ENCODE measurements around the gene PLXND1. TPM values are rescaled to one million over a fixed set of nuclear protein-coding genes. Genes with fewer than 3 reads are reported as not detected.

PLXND1 gene
- polyA plus RNA-seq, 4 donors, result 3.4 to 54.7 (median 19.4) TPM

- Histone ChIP-seq H3K4me1 (ENCODE audit: control insufficient read depth in 3 of 3, insufficient read depth in 2 of 3, low read depth in 1 of 3, low read length in 2 of 3) (peaks cover 0 to 10% (median 0%) of the 10 kb centered on the region in 3 donors), H3K27me3 (ENCODE audit: control insufficient read depth in 3 of 3, insufficient read depth in 3 of 3, low read length in 3 of 3) (no peaks in the 10 kb centered on the region), H3K27ac (ENCODE audit: low read depth in 1 of 3, low read length in 2 of 3) (no peak overlapping the region), H3K36me3 (ENCODE audit: control insufficient read depth in 3 of 3, insufficient read depth in 2 of 3, low read depth in 1 of 3, low read length in 3 of 3) (peaks cover 0 to 59% (median 0%) of the 10 kb centered on the region in 3 donors), H3K9me3 (ENCODE audit: control insufficient read depth in 2 of 2, insufficient read depth in 1 of 2, low read depth in 1 of 2, low read length in 1 of 2) (no peaks in the 10 kb centered on the region), H3K4me3 (ENCODE audit: low read depth in 1 of 3, low read length in 3 of 3) (no peak overlapping the region)
- 91 to 97% (median 92%) methylated on average over 7 of the region's 7 CpGs for WGBS, 3 donors
- FAIRE-seq, result no peak
- no peak for DNase-seq
Observed at GRCh38 chr3:129565902-129566301, 40.6 kb downstream of the PLXND1 start.

- WGBS, 3 donors, result 90 to 92% (median 91%) methylated on average over 21 of the region's 21 CpGs
- Histone ChIP-seq H3K27ac (ENCODE audit: low read depth in 1 of 3, low read length in 2 of 3) (no peak overlapping the region), H3K9me3 (ENCODE audit: control insufficient read depth in 2 of 2, insufficient read depth in 1 of 2, low read depth in 1 of 2, low read length in 1 of 2) (no peaks in the 10 kb centered on the region), H3K36me3 (ENCODE audit: control insufficient read depth in 3 of 3, insufficient read depth in 2 of 3, low read depth in 1 of 3, low read length in 3 of 3) (peaks cover 0 to 56% (median 0%) of the 10 kb centered on the region in 3 donors), H3K4me1 (ENCODE audit: control insufficient read depth in 3 of 3, insufficient read depth in 2 of 3, low read depth in 1 of 3, low read length in 2 of 3) (peaks cover 0 to 18% (median 0%) of the 10 kb centered on the region in 3 donors), H3K4me3 (ENCODE audit: low read depth in 1 of 3, low read length in 3 of 3) (no peak overlapping the region), H3K27me3 (ENCODE audit: control insufficient read depth in 3 of 3, insufficient read depth in 3 of 3, low read length in 3 of 3) (no peaks in the 10 kb centered on the region)
- no peak for DNase-seq
- FAIRE-seq, result no peak
Observed at GRCh38 chr3:129564981-129565644, 41.4 kb downstream of the PLXND1 start.

DNA sequence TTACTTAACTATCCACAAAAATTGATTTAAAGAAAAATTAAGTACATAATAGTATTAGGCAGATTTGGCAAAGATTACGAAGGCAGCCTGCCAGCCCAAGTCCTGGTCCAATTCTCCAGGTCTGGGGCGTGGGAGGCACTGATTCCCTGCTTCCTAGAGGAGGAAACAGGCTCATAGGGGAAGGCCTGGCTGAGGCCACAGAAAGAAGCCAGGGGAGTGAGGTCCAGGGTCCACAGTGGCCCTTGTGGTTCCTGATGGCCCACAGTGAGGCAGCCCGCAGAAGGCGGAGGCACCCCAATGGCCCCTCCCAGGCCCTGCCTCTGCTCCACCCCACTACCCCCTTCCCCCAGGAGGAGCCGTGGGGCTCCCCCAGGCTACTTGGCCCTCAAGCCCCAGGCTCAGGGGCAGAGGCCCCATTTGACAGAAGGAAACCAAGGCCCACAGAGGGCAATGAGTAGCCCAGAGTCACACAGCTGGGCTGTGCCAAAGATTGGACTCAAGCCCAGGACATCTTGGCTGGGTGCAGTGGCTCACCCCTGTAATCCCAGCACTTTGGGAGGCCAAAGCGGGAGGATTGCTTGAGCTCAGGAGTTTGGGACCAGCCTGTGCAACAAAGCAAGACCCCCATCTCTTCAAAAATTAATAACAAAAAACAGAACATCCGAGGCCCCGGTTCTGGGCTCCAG is 42.5 kb downstream of the PLXND1 start:
- Histone ChIP-seq H3K4me3 (ENCODE audit: low read depth in 1 of 3, low read length in 3 of 3) (no peak overlapping the region), H3K27ac (ENCODE audit: low read depth in 1 of 3, low read length in 2 of 3) (no peak overlapping the region), H3K4me1 (ENCODE audit: control insufficient read depth in 3 of 3, insufficient read depth in 2 of 3, low read depth in 1 of 3, low read length in 2 of 3) (peaks cover 0 to 20% (median 0%) of the 10 kb centered on the region in 3 donors), H3K27me3 (ENCODE audit: control insufficient read depth in 3 of 3, insufficient read depth in 3 of 3, low read length in 3 of 3) (no peaks in the 10 kb centered on the region), H3K36me3 (ENCODE audit: control insufficient read depth in 3 of 3, insufficient read depth in 2 of 3, low read depth in 1 of 3, low read length in 3 of 3) (peaks cover 0 to 60% (median 0%) of the 10 kb centered on the region in 3 donors), H3K9me3 (ENCODE audit: control insufficient read depth in 2 of 2, insufficient read depth in 1 of 2, low read depth in 1 of 2, low read length in 1 of 2) (no peaks in the 10 kb centered on the region)
- no peak for FAIRE-seq
- 69 to 86% (median 82%) methylated on average over 8 of the region's 8 CpGs for WGBS, 3 donors
- peak in 1 of 2 donors; percentile 33 for DNase-seq

- Histone ChIP-seq H3K36me3 (ENCODE audit: control insufficient read depth in 3 of 3, insufficient read depth in 2 of 3, low read depth in 1 of 3, low read length in 3 of 3) (peaks cover 0 to 67% (median 0%) of the 10 kb centered on the region in 3 donors), H3K9me3 (ENCODE audit: control insufficient read depth in 2 of 2, insufficient read depth in 1 of 2, low read depth in 1 of 2, low read length in 1 of 2) (no peaks in the 10 kb centered on the region), H3K27ac (ENCODE audit: low read depth in 1 of 3, low read length in 2 of 3) (no peak overlapping the region), H3K27me3 (ENCODE audit: control insufficient read depth in 3 of 3, insufficient read depth in 3 of 3, low read length in 3 of 3) (no peaks in the 10 kb centered on the region), H3K4me1 (ENCODE audit: control insufficient read depth in 3 of 3, insufficient read depth in 2 of 3, low read depth in 1 of 3, low read length in 2 of 3) (peaks cover 0 to 27% (median 0%) of the 10 kb centered on the region in 3 donors), H3K4me3 (ENCODE audit: low read depth in 1 of 3, low read length in 3 of 3) (no peak overlapping the region)
- 89 to 92% (median 91%) methylated on average over 12 of the region's 12 CpGs for WGBS, 3 donors
- DNase-seq (no peak), FAIRE-seq (no peak)
Observed at GRCh38 chr3:129563332-129563731, 43.1 kb downstream of the PLXND1 start.

DNA sequence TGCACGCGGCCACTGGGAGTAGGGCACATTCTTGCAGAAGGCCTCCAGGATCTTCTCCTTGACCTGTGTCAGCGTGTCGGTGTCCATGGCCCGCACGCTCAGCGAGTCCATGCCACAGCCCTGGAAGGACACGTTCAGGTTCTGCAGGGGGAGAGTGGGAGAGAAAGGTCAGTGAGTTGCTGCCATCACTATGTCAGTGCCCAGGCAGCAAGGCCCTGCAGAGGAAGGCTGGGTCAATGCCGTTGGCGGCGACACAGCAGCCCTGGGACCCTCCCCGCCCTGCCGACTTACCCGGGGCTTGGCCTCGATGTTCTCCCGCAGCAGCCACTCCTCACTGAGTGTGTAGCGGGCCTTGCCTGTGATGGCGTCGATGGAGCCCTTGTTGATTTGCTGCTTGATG is 43.7 kb downstream of the PLXND1 start:
- no peak overlapping the region for H3K4me3 ChIP-seq (ENCODE audit: low read depth in 1 of 3, low read length in 3 of 3)
- no peak for DNase-seq
- no peaks in the 10 kb centered on the region for H3K9me3 ChIP-seq (ENCODE audit: control insufficient read depth in 2 of 2, insufficient read depth in 1 of 2, low read depth in 1 of 2, low read length in 1 of 2)
- FAIRE-seq, result no peak
- no peaks in the 10 kb centered on the region for H3K27me3 ChIP-seq (ENCODE audit: control insufficient read depth in 3 of 3, insufficient read depth in 3 of 3, low read length in 3 of 3)
- peaks cover 0 to 27% (median 0%) of the 10 kb centered on the region in 3 donors for H3K4me1 ChIP-seq (ENCODE audit: control insufficient read depth in 3 of 3, insufficient read depth in 2 of 3, low read depth in 1 of 3, low read length in 2 of 3)
- peaks cover 0 to 72% (median 0%) of the 10 kb centered on the region in 3 donors for H3K36me3 ChIP-seq (ENCODE audit: control insufficient read depth in 3 of 3, insufficient read depth in 2 of 3, low read depth in 1 of 3, low read length in 3 of 3)
- H3K27ac ChIP-seq (ENCODE audit: low read depth in 1 of 3, low read length in 2 of 3), result no peak overlapping the region
- WGBS, 3 donors, result 85 to 92% (median 88%) methylated on average over 16 to 19 of the region's 19 CpGs

- peak overlapping the region in 2 of 3 donors; percentile 28 to 84 for H3K27ac ChIP-seq (ENCODE audit: low read depth in 1 of 3, low read length in 2 of 3)
- no peak for DNase-seq
Observed at GRCh38 chr3:129561619-129562248, 44.7 kb downstream of the PLXND1 start.

GRCh38 chr3:129560911-129561594 is 45.4 kb downstream of the PLXND1 start:
- H3K4me3 ChIP-seq (ENCODE audit: low read depth in 1 of 3, low read length in 3 of 3), result no peak overlapping the region
- H3K4me1 ChIP-seq (ENCODE audit: control insufficient read depth in 3 of 3, insufficient read depth in 2 of 3, low read depth in 1 of 3, low read length in 2 of 3), result peaks cover 0 to 27% (median 0%) of the 10 kb centered on the region in 3 donors
- DNase-seq (peak in 1 of 2 donors; percentile 55), FAIRE-seq (no peak)
- peak overlapping the region in 2 of 3 donors; percentile 36 to 84 for H3K27ac ChIP-seq (ENCODE audit: low read depth in 1 of 3, low read length in 2 of 3)
- 42 to 55% (median 52%) methylated on average over 15 to 18 of the region's 18 CpGs for WGBS, 3 donors
- H3K9me3 ChIP-seq (ENCODE audit: control insufficient read depth in 2 of 2, insufficient read depth in 1 of 2, low read depth in 1 of 2, low read length in 1 of 2), result no peaks in the 10 kb centered on the region
- peaks cover 0 to 73% (median 0%) of the 10 kb centered on the region in 3 donors for H3K36me3 ChIP-seq (ENCODE audit: control insufficient read depth in 3 of 3, insufficient read depth in 2 of 3, low read depth in 1 of 3, low read length in 3 of 3)
- no peaks in the 10 kb centered on the region for H3K27me3 ChIP-seq (ENCODE audit: control insufficient read depth in 3 of 3, insufficient read depth in 3 of 3, low read length in 3 of 3)

More at GRCh38 chr3:129561619-129562248, 44.7 kb downstream of the PLXND1 start:
- WGBS, 3 donors, result 80 to 96% (median 92%) methylated on average over 18 of the region's 18 CpGs
- no peak for FAIRE-seq
- H3K4me3 ChIP-seq (ENCODE audit: low read depth in 1 of 3, low read length in 3 of 3), result no peak overlapping the region
- H3K9me3 ChIP-seq (ENCODE audit: control insufficient read depth in 2 of 2, insufficient read depth in 1 of 2, low read depth in 1 of 2, low read length in 1 of 2), result no peaks in the 10 kb centered on the region
- H3K36me3 ChIP-seq (ENCODE audit: control insufficient read depth in 3 of 3, insufficient read depth in 2 of 3, low read depth in 1 of 3, low read length in 3 of 3), result peaks cover 0 to 71% (median 0%) of the 10 kb centered on the region in 3 donors
- H3K4me1 ChIP-seq (ENCODE audit: control insufficient read depth in 3 of 3, insufficient read depth in 2 of 3, low read depth in 1 of 3, low read length in 2 of 3), result peaks cover 0 to 27% (median 0%) of the 10 kb centered on the region in 3 donors
- no peaks in the 10 kb centered on the region for H3K27me3 ChIP-seq (ENCODE audit: control insufficient read depth in 3 of 3, insufficient read depth in 3 of 3, low read length in 3 of 3)

Measured in small intestine (tissue), 7 donors.